Smooth muscle cell of the brain vasculature (primary cell): ENCODE results near the gene FGFR4.

ENCODE experiments used
- DNase-seq: peaks from one replicate; pipeline ENCODE4 v3.0.0-alpha.2; 2012; ENCODE audit warnings: low read depth, low spot score

FGFR4 gene

GRCh38 chr5:177103523-177104253 lies 17.0 kb downstream of the FGFR4 start:
- no peak for DNase-seq

GRCh38 chr5:177105691-177106476 lies 19.2 kb downstream of the FGFR4 start:
- no peak for DNase-seq

GRCh38 chr5:177107159-177107558 lies 20.4 kb downstream of the FGFR4 start:
- no peak for DNase-seq

GRCh38 chr5:177109810-177110209 lies 23.1 kb downstream of the FGFR4 start:
- DNase-seq, result no peak

GRCh38 chr5:177111720-177112394 lies 25.1 kb downstream of the FGFR4 start:
- DNase-seq, result no peak

GRCh38 chr5:177112589-177113220 lies 26.0 kb downstream of the FGFR4 start:
- no peak for DNase-seq

- DNase-seq, result no peak
Measured at GRCh38 chr5:177113566-177114424, 27.1 kb downstream of the FGFR4 start.

- no peak for DNase-seq
Measured at GRCh38 chr5:177116631-177117373, 30.1 kb downstream of the FGFR4 start.

GRCh38 chr5:177117441-177118045 lies 30.8 kb downstream of the FGFR4 start:
- no peak for DNase-seq

GRCh38 chr5:177122566-177122965 lies 35.9 kb downstream of the FGFR4 start:
- no peak for DNase-seq

GRCh38 chr5:177123789-177124485 lies 37.2 kb downstream of the FGFR4 start:
- no peak for DNase-seq

- DNase-seq, result no peak
Measured at GRCh38 chr5:177124486-177124991, 37.8 kb downstream of the FGFR4 start.

- no peak for DNase-seq
Measured at GRCh38 chr5:177126771-177127170, 40.1 kb downstream of the FGFR4 start.

- DNase-seq, result no peak
Measured at GRCh38 chr5:177128551-177128981, 41.9 kb downstream of the FGFR4 start.

- no peak for DNase-seq
Measured at GRCh38 chr5:177130211-177131018, 43.7 kb downstream of the FGFR4 start.

- no peak for DNase-seq
Measured at GRCh38 chr5:177131019-177131320, 44.3 kb downstream of the FGFR4 start.

GRCh38 chr5:177131352-177132135 lies 44.8 kb downstream of the FGFR4 start:
- DNase-seq, result no peak
